ENCODE results near the gene NEURL1. TPM values are rescaled to one million over a fixed set of nuclear protein-coding genes. Genes with fewer than 3 reads are reported as not detected.

The NEURL1 gene
- total RNA-seq, 4 donors from 2014 or later: 40.4 to 51.8 (median 45.8) TPM

GRCh38 chr10:103452506-103453230 is 40.8 kb upstream of the NEURL1 start:
- Histone ChIP-seq H3K9me3 (no peaks in the 10 kb centered on the region), H3K36me3 (peaks cover 0 to 13% (median 0%) of the 10 kb centered on the region in 3 donors), H3K27ac (peak overlapping the region; percentile 76 to 89 (median 85)), H3K4me1 (peaks cover 0 to 27% (median 12%) of the 10 kb centered on the region in 4 donors), H3K4me3 (peak overlapping the region; percentile 65 to 77 (median 70)), H3K27me3 (no peaks in the 10 kb centered on the region)
- TF ChIP-seq CTCF (IDR thresholded peaks at IDR 0.05) (no peak), POLR2A (IDR thresholded peaks at IDR 0.05) (no peak)
- no peak for DNase-seq

DNA sequence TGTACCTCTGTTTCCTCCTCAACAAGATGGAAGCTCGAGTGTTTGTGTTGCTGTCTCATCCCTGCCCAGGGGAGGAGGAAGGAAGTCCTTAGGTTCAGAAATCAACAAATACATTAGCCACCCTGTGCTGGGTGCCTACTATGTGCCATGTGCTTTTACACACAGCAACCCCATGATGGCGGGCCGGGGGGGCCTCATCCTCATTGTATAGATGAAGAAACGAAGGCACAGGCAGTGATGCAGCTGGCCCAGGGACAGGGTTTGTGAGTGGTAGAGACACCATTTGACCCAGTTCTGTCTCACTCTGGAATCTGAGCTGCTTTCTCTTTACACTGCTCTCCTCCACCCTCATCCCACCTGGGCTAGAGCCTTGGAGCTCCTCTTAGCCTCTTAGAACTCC is 39.5 kb upstream of the NEURL1 start:
- H3K27me3 ChIP-seq: no peaks in the 10 kb centered on the region
- TF ChIP-seq POLR2A (IDR thresholded peaks at IDR 0.05): no peak
- TF ChIP-seq CTCF (IDR thresholded peaks at IDR 0.05): no peak
- H3K4me1 ChIP-seq: peaks cover 0 to 25% (median 11%) of the 10 kb centered on the region in 4 donors
- no peak for DNase-seq
- peaks cover 0 to 10% (median 0%) of the 10 kb centered on the region in 3 donors for H3K36me3 ChIP-seq
- no peak overlapping the region for H3K4me3 ChIP-seq
- H3K9me3 ChIP-seq: no peaks in the 10 kb centered on the region
- no peak overlapping the region for H3K27ac ChIP-seq

DNA sequence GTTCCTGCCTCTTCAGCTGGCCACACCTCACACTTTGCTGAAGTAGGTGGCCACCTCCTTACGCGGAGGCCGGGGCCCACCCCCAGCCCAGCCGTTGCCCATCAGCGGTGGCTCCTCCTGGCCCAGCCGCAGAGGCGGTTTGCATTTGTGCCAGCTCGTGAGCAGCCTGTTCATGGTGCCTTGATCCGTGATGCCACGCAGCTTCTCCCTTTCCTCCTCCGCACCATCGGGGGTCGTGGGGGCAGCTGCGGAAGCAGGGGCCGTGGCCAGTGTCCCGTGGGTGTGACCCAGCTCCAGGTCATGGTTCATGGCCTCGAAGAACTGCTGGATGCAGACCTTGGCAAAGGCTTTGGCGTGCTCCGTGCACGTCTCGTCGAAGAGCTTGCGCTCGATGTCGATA is 38.3 kb upstream of the NEURL1 start:
- Histone ChIP-seq H3K4me3 (no peak overlapping the region), H3K36me3 (no peaks in the 10 kb centered on the region), H3K27ac (no peak overlapping the region), H3K9me3 (no peaks in the 10 kb centered on the region), H3K27me3 (no peaks in the 10 kb centered on the region), H3K4me1 (peaks cover 0 to 13% (median 3%) of the 10 kb centered on the region in 4 donors)
- no peak for DNase-seq
- TF ChIP-seq POLR2A (IDR thresholded peaks at IDR 0.05) (no peak), CTCF (IDR thresholded peaks at IDR 0.05) (no peak)

DNA sequence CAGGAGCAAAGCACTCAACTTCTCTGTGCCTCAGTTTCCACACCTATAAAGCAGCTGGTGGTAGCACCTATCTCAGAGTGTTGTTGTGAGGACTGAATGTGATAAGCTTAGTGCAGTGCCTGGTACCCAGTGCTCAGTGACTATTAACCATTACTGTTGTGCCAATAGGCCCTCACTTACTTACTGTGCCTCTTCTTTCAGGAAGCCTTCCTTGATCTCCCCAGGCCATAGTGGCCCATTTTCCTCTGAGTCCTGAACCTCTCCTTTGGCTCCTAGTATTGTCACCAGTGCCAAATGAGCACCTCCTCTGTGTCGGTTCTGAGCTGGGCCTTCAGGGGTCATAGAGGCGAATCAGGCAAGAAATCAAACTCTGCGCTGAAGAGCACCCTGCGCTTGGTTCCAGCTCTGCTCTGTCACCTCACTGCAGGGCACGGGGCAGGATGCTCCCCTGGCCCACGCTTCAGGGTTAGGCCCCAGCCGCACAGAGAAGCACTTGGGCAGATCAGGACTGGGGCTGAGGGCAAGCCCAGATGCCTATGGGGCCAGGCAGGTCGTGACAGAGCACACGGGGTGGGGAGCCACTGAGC is 37.3 kb upstream of the NEURL1 start:
- Histone ChIP-seq H3K27ac (no peak overlapping the region), H3K4me3 (no peak overlapping the region), H3K4me1 (peaks cover 0 to 8% (median 0%) of the 10 kb centered on the region in 4 donors), H3K27me3 (no peaks in the 10 kb centered on the region), H3K9me3 (no peaks in the 10 kb centered on the region), H3K36me3 (no peaks in the 10 kb centered on the region)
- no peak for TF ChIP-seq POLR2A (IDR thresholded peaks at IDR 0.05)
- no peak for TF ChIP-seq CTCF (IDR thresholded peaks at IDR 0.05)
- DNase-seq: no peak

DNA sequence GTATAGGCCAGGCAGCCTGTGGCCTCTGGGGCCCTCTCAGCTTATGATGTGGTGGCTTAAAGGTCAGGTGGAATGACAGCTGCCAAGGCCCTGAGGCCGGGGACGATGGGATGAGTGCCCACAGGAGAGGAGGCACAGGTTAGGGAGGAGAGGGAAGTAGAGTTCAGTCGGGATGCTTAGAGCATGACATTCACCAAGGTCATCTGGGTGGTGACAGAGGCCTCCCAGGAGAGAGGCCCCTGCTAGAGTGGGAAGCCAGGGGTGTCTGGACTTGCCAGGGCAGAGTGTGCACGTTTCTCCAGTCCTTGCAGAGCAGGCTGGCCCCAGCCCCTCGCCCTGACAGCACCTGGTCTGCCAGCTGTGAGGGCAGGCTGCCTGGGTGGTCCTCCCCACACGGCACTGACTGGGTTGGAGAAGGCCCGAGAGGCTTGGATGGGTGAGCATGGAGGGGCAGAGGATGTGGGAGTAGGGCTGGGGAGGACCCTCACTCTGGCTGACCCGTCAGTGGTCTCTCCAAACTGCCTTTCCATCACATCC is 36.3 kb upstream of the NEURL1 start:
- Histone ChIP-seq H3K9me3 (no peaks in the 10 kb centered on the region), H3K27me3 (no peaks in the 10 kb centered on the region), H3K27ac (no peak overlapping the region), H3K4me3 (no peak overlapping the region), H3K4me1 (peaks cover 0 to 8% (median 0%) of the 10 kb centered on the region in 4 donors), H3K36me3 (no peaks in the 10 kb centered on the region)
- DNase-seq: no peak
- TF ChIP-seq POLR2A (IDR thresholded peaks at IDR 0.05) (no peak), CTCF (IDR thresholded peaks at IDR 0.05) (no peak)

All from Peyer's patch (tissue), 4 donors.